Skeletal muscle tissue (tissue), 4 donors: ENCODE data around the gene CAMKMT. TPM values are rescaled to one million over a fixed set of nuclear protein-coding genes. Genes with fewer than 3 reads are reported as not detected.

Source experiments
- H3K27ac ChIP-seq: one replicate; pipeline ENCODE4 v1.7.0; 2013; ENCODE audit warnings: mild to moderate bottlenecking, low read depth, low read length, inconsistent platforms
- H3K27me3 ChIP-seq, 3 donors: one replicate each; pipeline ENCODE4 v1.7.0; 2013; ENCODE audit warnings: low read length in 3 of 3; ENCODE audit not compliant: control insufficient read depth in 3 of 3, insufficient read depth in 3 of 3
- H3K36me3 ChIP-seq, 3 donors: one replicate each; pipeline ENCODE4 v1.7.0; 2013; ENCODE audit warnings: low read length in 3 of 3; ENCODE audit not compliant: control insufficient read depth in 3 of 3, insufficient read depth in 3 of 3
- H3K4me1 ChIP-seq, 3 donors: one replicate each; pipeline ENCODE4 v1.7.0; 2013; ENCODE audit warnings: low read length in 3 of 3, mild to moderate bottlenecking in 3 of 3; ENCODE audit not compliant: control insufficient read depth in 3 of 3, insufficient read depth in 3 of 3
- H3K4me3 ChIP-seq, 3 donors: one replicate each; pipeline ENCODE4 v1.7.0; 2013; ENCODE audit warnings: low read length in 3 of 3
- H3K9ac ChIP-seq, 3 donors: one replicate each; pipeline ENCODE4 v1.7.0; 2013; ENCODE audit warnings: low read length in 3 of 3, mild to moderate bottlenecking in 3 of 3, moderate library complexity in 2 of 3, low read depth in 1 of 3
- H3K9me3 ChIP-seq, 3 donors: one replicate each; pipeline ENCODE4 v1.7.0; 2013; ENCODE audit warnings: low read length in 3 of 3; ENCODE audit not compliant: control insufficient read depth in 3 of 3
- total RNA-seq: library from RNA; depleted of rRNA; stranded (reverse); fragments of >200 nt; gene quantifications from one replicate; pipeline ENCODE4 v1.2.3, GENCODE V29; 2014
- donor health status: Osteomylitis.

The CAMKMT gene
- total RNA-seq, 1 donor from 2014 or later, result 5.2 TPM

DNA sequence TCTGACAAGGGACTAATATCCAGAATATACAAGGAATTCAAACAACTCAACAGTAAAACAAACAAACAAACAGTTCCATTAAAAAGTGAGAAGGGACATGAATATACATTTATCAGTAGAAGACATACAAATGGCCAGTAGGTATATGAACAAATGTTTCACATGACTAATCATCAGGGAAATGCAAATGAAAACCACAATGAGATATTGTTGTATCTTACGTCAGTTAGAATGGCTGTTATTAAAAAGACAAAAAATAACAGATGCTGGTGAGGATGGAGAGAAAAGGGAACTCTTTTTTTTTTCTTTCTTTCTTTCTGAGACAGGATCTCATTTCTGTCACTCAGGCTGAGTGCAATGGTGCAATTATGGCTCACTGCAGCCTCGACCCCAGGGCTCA, 175.5 kb downstream of the CAMKMT start:
- H3K36me3 ChIP-seq, result no peaks in the 10 kb centered on the region
- H3K4me3 ChIP-seq, result no peak overlapping the region
- H3K4me1 ChIP-seq, result no peaks in the 10 kb centered on the region
- no peaks in the 10 kb centered on the region for H3K27me3 ChIP-seq
- H3K27ac ChIP-seq, result no peak overlapping the region
- H3K9me3 ChIP-seq, result no peaks in the 10 kb centered on the region
- H3K9ac ChIP-seq, result no peak overlapping the region

DNA sequence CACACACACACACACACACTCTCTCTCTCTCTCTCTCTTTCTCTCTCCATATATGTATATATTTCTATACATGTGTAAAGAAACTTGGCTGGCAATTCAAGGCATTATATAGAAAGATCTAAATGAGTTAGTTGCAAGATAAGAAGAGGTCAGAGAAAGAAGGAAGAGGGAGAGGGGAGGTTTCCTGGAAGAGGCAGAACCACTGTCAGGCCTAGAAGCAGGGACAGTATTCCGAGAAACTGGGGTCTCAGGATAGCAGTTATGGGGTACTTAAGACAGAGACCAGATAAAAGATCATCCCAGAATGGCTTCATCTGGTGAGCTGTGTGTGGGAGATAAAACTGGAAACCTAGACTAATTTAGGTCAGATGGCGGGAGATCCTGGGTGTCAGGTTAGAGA, 180.8 kb downstream of the CAMKMT start:
- no peak overlapping the region for H3K27ac ChIP-seq
- H3K9ac ChIP-seq, result no peak overlapping the region
- no peak overlapping the region for H3K4me3 ChIP-seq
- no peaks in the 10 kb centered on the region for H3K27me3 ChIP-seq
- no peaks in the 10 kb centered on the region for H3K9me3 ChIP-seq
- H3K4me1 ChIP-seq, result peaks cover 0 to 6% (median 3%) of the 10 kb centered on the region in 3 donors
- H3K36me3 ChIP-seq, result no peaks in the 10 kb centered on the region

DNA sequence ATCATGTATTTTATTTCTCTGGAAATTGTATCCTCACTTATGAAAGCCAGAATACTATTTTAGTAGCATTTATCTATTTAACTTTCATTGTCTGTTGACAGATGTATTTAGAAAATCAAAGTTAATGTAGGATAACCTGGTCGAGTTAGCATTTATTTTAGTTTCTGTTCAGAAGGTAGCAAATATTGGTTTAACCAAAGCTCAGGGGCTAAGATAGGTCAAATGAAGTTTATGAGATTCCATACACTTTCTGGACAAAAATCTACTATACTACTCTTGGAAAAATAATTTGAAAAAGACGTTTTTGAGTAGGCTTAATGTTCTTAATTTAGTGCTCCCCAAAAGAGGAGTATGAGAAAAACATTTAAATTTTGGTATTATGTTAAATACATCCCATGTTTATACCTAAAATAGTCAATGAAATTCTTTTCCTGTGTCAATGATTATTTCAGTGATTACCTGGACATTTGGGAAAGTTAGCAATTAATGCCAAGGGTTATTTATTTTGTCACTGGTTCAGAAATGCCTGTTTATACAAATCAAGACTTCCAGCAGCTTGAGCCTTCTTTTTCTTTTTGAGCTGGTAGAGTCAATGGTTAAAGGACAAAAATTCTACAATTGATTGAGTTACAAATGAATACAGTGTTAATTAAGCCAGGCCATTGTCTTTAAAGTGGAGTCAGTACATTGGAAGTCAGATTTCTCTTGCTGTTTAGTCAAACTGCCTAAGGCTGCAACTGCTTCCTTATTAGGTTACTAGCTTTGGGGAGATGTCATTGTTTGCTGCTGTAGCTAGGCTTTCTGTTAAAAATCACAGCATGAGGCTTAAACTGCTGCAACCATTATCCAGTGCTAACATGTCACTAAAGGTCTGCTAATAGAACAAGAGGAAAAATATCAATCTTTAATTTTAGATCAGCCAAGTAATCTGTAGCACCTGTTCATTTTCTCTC, 182.3 kb downstream of the CAMKMT start:
- H3K27me3 ChIP-seq, result no peaks in the 10 kb centered on the region
- H3K36me3 ChIP-seq, result no peaks in the 10 kb centered on the region

DNA sequence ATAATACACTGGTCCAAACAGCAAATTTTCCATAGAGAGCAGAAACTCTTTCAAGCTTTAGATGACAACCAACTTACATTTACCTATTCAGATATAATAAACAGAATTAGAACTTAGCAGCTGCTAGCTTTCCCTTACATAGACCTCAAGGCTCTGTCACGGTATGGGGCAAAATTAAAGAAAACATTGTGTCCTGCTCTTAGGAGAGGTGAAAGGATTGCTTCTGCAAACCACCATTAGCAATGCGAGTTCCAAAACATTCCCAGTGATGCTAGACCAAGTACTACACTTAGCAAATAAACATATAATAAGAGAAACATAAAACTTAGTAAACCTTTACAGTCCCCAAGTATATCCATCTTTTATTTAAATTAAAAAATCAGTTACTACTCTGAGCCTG, 183.3 kb downstream of the CAMKMT start:
- H3K27me3 ChIP-seq, result no peaks in the 10 kb centered on the region
- no peaks in the 10 kb centered on the region for H3K36me3 ChIP-seq
- H3K9me3 ChIP-seq, result no peaks in the 10 kb centered on the region
- H3K9ac ChIP-seq, result no peak overlapping the region
- H3K4me1 ChIP-seq, result peaks cover 0 to 6% (median 3%) of the 10 kb centered on the region in 3 donors
- no peak overlapping the region for H3K27ac ChIP-seq
- H3K4me3 ChIP-seq, result no peak overlapping the region

More for the DNA sequence above, 182.3 kb downstream of the CAMKMT start:
- Histone ChIP-seq H3K4me3 (no peak overlapping the region), H3K9ac (no peak overlapping the region), H3K4me1 (peaks cover 0 to 6% (median 3%) of the 10 kb centered on the region in 3 donors), H3K27ac (no peak overlapping the region), H3K9me3 (no peaks in the 10 kb centered on the region)

DNA sequence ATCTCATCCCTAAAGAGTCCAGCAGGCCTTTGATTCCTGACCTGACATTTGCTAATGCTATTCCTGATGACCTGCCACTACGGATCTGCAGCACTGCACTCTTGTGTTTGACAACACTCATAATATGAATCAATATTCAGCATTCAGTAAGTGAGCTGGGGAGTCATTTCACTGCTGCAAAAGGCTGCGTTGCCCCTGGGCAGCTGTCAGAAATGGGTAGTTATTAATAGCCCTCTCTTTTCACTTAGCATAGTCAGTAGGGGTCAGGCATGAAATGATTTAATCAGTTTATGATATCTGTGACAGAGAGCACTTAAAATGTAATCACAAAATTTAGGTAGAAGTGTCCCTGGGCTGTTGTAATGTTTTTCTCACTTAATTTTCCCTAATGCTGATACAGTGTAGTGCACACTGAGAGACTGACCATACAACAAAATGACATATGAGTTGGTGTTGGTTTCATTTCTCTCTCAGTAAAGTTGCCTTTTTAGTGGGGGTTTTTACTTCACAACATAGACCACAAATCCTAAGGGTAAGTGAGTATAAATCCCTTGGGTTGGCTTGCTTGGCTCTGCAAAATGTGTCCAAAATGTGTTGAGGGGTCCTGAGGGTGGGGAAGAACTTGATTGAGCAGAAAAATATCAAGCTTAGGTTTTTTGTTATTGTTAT, 184.8 kb downstream of the CAMKMT start:
- no peak overlapping the region for H3K9ac ChIP-seq
- no peak overlapping the region for H3K4me3 ChIP-seq
- no peaks in the 10 kb centered on the region for H3K9me3 ChIP-seq
- no peaks in the 10 kb centered on the region for H3K27me3 ChIP-seq
- H3K4me1 ChIP-seq, result peaks cover 0 to 6% (median 3%) of the 10 kb centered on the region in 3 donors
- H3K27ac ChIP-seq, result no peak overlapping the region
- no peaks in the 10 kb centered on the region for H3K36me3 ChIP-seq

DNA sequence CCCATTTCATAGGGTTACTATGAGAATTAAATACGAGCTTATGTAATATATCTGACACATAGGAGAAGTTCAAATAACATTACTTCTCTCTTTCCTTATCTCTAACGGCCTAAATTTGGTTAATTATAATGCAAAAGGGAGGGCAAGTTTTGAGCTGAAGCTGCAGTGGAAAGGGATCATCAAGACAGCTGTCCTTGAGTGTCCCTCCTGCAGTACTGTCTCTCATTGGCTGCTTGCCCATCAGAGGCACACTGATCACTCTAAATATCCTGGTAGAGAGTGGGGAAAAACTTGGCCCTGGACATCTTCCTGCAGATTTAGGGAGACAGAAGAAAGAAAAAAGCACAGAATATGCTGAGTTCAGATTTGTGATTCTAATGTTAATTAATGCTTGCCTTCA, 186.0 kb downstream of the CAMKMT start:
- Histone ChIP-seq H3K36me3 (no peaks in the 10 kb centered on the region), H3K27me3 (no peaks in the 10 kb centered on the region), H3K4me1 (peaks cover 0 to 6% (median 3%) of the 10 kb centered on the region in 3 donors), H3K4me3 (no peak overlapping the region), H3K9me3 (no peaks in the 10 kb centered on the region), H3K27ac (no peak overlapping the region), H3K9ac (no peak overlapping the region)

DNA sequence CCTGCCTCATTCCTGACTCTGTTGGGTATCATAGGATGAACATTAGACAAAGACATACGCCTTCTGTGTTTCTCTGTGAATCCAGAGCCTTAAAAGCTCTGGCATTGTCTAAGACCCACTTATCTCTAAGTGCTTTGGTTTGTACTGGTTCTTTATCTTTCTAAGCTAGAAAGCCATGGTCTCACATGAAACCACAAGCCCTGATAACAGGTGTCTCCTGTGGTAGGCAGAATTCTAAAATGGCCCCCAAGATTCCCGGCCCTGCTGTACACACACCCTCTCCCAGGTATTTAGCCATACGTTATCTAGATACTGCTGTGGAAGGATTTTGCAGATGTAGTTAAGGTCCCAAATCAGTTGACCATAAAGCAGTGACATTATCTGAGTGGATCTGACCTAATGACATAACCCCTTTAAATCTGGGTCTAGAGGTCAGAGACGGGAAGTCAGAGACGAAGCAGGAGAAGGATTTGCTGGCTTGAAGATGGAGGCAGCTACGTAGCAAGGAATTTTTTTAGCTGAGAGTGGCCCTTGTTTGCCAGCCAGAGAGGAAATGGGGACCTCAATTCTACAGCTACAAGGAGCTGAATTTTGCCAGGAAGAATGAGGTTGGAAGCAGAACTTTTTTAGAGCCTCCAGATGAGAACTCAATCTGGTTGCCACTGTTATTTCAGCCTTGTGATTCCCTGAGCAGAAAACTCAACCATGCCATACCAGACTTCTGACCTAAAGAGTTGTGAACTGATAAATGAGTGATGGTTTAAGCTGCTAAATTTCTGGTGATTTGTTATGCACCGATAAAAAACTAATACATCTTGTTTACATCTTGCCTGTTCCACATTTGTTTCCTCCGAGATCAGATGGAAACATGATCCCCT, 186.7 kb downstream of the CAMKMT start:
- Histone ChIP-seq H3K9ac (no peak overlapping the region), H3K27ac (no peak overlapping the region), H3K36me3 (no peaks in the 10 kb centered on the region), H3K4me3 (no peak overlapping the region), H3K4me1 (peaks cover 0 to 11% (median 3%) of the 10 kb centered on the region in 3 donors), H3K9me3 (no peaks in the 10 kb centered on the region), H3K27me3 (no peaks in the 10 kb centered on the region)

DNA sequence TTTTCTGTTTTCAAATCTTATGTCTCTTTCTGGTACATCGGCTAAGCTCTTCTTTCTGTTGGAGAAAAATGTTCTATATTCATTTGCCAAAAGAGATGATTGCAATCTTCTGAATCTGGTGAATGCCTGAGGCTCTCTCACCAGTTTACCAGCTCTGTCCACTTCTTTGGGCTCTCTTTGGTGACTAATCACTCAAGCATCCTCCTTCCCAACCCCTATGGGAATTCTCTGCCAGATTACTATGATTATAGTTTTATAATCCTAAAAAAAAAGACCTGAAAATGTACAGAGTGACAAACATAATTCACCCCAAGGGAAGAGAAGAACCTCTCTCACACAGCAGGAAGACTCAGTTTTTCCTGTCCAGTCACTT, 187.3 kb downstream of the CAMKMT start:
- Histone ChIP-seq H3K27me3 (no peaks in the 10 kb centered on the region), H3K4me3 (no peak overlapping the region), H3K9ac (no peak overlapping the region), H3K9me3 (no peaks in the 10 kb centered on the region), H3K4me1 (peaks cover 0 to 13% (median 3%) of the 10 kb centered on the region in 3 donors), H3K27ac (no peak overlapping the region), H3K36me3 (no peaks in the 10 kb centered on the region)

DNA sequence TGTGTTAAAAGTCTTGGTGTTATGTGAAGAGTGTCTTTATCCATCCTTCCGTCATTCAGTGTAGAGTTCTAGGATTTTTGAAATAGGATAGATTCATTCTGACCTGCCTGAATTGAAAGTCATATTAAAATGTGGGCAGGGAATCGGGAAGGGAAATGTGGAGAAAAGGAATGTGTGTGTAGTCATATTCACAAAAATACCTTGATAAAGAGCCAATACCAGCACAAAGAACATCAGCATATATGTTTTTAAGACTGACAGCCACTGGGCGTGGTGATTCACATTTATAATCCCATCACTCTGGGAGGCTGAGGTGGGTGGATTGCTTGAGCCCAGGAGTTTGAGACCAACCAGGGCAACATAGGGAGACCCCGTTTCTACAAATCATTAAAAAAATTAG, 188.1 kb downstream of the CAMKMT start:
- Histone ChIP-seq H3K27me3 (no peaks in the 10 kb centered on the region), H3K9ac (no peak overlapping the region), H3K4me1 (peaks cover 0 to 13% (median 3%) of the 10 kb centered on the region in 3 donors), H3K27ac (no peak overlapping the region), H3K36me3 (no peaks in the 10 kb centered on the region), H3K4me3 (no peak overlapping the region), H3K9me3 (no peaks in the 10 kb centered on the region)
